Activated CD4-positive, alpha-beta T cell treated with anti-CD3 and anti-CD28 coated beads for 36 hours (primary cell): ENCODE data around the gene CARD8. TPM values are rescaled to one million over a fixed set of nuclear protein-coding genes. Genes with fewer than 3 reads are reported as not detected.
"Not testable (repeated sequence)": the region's sequence is repeated elsewhere in the genome, so short reads cannot be mapped to it uniquely, and the experiment has no call there.

Source experiments
- ATAC-seq: fragments of 200-7000 bp; cut with Tn5 transposase; one replicate; pipeline ENCODE4 v1.10.0; 2021; ENCODE audit warnings: mild to moderate bottlenecking, moderate library complexity
- CTCF ChIA-PET: fragments of 350-600 bp; sonication (Branson Sonifier 250); formaldehyde crosslinking; loops from one replicate; lab custom pipeline; 2021; ENCODE audit warnings: antibody characterized with exemption; lab: Charles Lee
- POLR2A ChIA-PET: fragments of 350-600 bp; sonication (Branson Sonifier 250); formaldehyde crosslinking; loops from one replicate; lab custom pipeline; 2021; ENCODE audit warnings: antibody characterized with exemption, inconsistent platforms; lab: Charles Lee
- DNase-seq: peaks from one replicate; pipeline ENCODE4 v3.0.0-alpha.2; 2020
- H3K27ac Mint-ChIP-seq: one replicate; pipeline ENCODE4 v1.8.0; 2021; ENCODE audit warnings: mixed read lengths
- H3K27me3 Mint-ChIP-seq: one replicate; pipeline ENCODE4 v1.8.0; 2021; ENCODE audit warnings: mixed read lengths
- H3K36me3 Mint-ChIP-seq: one replicate; pipeline ENCODE4 v1.8.0; 2021; ENCODE audit warnings: low read depth, mixed read lengths
- H3K4me1 Mint-ChIP-seq: one replicate; pipeline ENCODE4 v1.8.0; 2021; ENCODE audit warnings: mixed read lengths
- H3K4me3 Mint-ChIP-seq: one replicate; pipeline ENCODE4 v1.8.0; 2021; ENCODE audit warnings: mild to moderate bottlenecking, moderate library complexity, mixed read lengths
- H3K9me3 Mint-ChIP-seq: one replicate; pipeline ENCODE4 v1.8.0; 2021; ENCODE audit warnings: low read depth, mixed read lengths
- intact Hi-C, 2 experiments: fragments of 100-400 bp; cut with DNase I in 1 of 2; cut with micrococcal nuclease in 1 of 2; formaldehyde crosslinking; loops; one replicate each; pipeline versions ENCODE4 v1.14.2 to v1.15.1; 2022 to 2024; cut with DNase I, micrococcal nuclease
- total RNA-seq, 2 experiments: library from RNA; stranded (reverse); gene quantifications; one replicate each; pipeline ENCODE4 v1.2.3, GENCODE V29; 2021

Gene CARD8
- total RNA-seq, 2 experiments from 2014 or later = 109 to 118 TPM

GRCh38 chr19:48246101-48246500 is 9.6 kb downstream of the CARD8 start:
- Mint-ChIP-seq H3K27me3 (no peaks in the 10 kb centered on the region), H3K27ac (peak overlapping the region; percentile 70), H3K9me3 (no peaks in the 10 kb centered on the region), H3K36me3 (peaks cover 50% of the 10 kb centered on the region), H3K4me1 (peaks cover 66% of the 10 kb centered on the region), H3K4me3 (peak overlapping the region; percentile 0)
- CTCF ChIA-PET = interaction anchor here (0.9 to 1.3 kb wide), 5 partner anchors 13 to 87 kb away, joined by 3 to 5 read pairs (median 4); no protein-coding TSS in a partner anchor
- DNase-seq = no peak
- no peak for ATAC-seq
- intact Hi-C loops = loop anchor here in 1 of 2 experiments (5.0 kb wide), 1 partner anchor 44 kb away; no protein-coding TSS in a partner anchor
- POLR2A ChIA-PET = interaction anchor here (1.0 kb wide), 1 partner anchor 9 kb away, joined by 4 read pairs; the partner anchor contains the start of gene CARD8

- Mint-ChIP-seq H3K4me1 (peaks cover 63% of the 10 kb centered on the region), H3K9me3 (no peaks in the 10 kb centered on the region), H3K4me3 (peak overlapping the region; percentile 67), H3K36me3 (peaks cover 68% of the 10 kb centered on the region), H3K27ac (peak overlapping the region; percentile 89), H3K27me3 (no peaks in the 10 kb centered on the region)
- POLR2A ChIA-PET = interaction anchor here (1.0 kb wide), 1 partner anchor 40 kb away, joined by 5 read pairs; no protein-coding TSS in a partner anchor
- ATAC-seq = peak; percentile 87
- CTCF ChIA-PET = interaction anchor here (0.6 to 1.6 kb wide), 4 partner anchors 8 to 1415 kb away, joined by 3 to 8 read pairs (median 6); partner anchors contain the start of gene CARD8
- intact Hi-C loops = loop anchor here (1.0 to 2.0 kb wide), 2 partner anchors 11 to 17 kb away; partner anchors contain the start of gene CARD8 (in 1 of the 2)
- peak; percentile 59 for DNase-seq
Observed at GRCh38 chr19:48244281-48244680, 11.4 kb downstream of the CARD8 start.

GRCh38 chr19:48241771-48242170 is 13.9 kb downstream of the CARD8 start:
- POLR2A ChIA-PET, H3K9me3 Mint-ChIP-seq, H3K4me3 Mint-ChIP-seq, H3K27me3 Mint-ChIP-seq, ATAC-seq, intact Hi-C loops, CTCF ChIA-PET: not testable (repeated sequence)
- Mint-ChIP-seq H3K4me1 (peaks cover 59% of the 10 kb centered on the region), H3K36me3 (peaks cover 69% of the 10 kb centered on the region), H3K27ac (peak overlapping the region; percentile 73)
- peak; percentile 37 for DNase-seq

- no peaks in the 10 kb centered on the region for H3K27me3 Mint-ChIP-seq
- CTCF ChIA-PET = interaction anchor here (0.6 to 1.3 kb wide), 3 partner anchors 19 to 207 kb away, joined by 3 read pairs; no protein-coding TSS in a partner anchor
- peak overlapping the region; percentile 72 for H3K27ac Mint-ChIP-seq
- H3K36me3 Mint-ChIP-seq = peaks cover 65% of the 10 kb centered on the region
- intact Hi-C loops = no loop called here
- H3K4me3 Mint-ChIP-seq = no peak overlapping the region
- ATAC-seq (no peak), DNase-seq (no peak)
- POLR2A ChIA-PET = no interaction called here
- H3K9me3 Mint-ChIP-seq = no peaks in the 10 kb centered on the region
- H3K4me1 Mint-ChIP-seq = peaks cover 41% of the 10 kb centered on the region
Observed at GRCh38 chr19:48239582-48240141, 16.1 kb downstream of the CARD8 start.

- ATAC-seq (peak; percentile 59), DNase-seq (no peak)
- Mint-ChIP-seq H3K27ac (peak overlapping the region; percentile 31), H3K36me3 (peaks cover 65% of the 10 kb centered on the region), H3K9me3 (no peaks in the 10 kb centered on the region), H3K4me3 (no peak overlapping the region), H3K4me1 (peaks cover 35% of the 10 kb centered on the region), H3K27me3 (no peaks in the 10 kb centered on the region)
- CTCF ChIA-PET = interaction anchor here (0.6 to 1.3 kb wide), 3 partner anchors 20 to 207 kb away, joined by 3 read pairs; no protein-coding TSS in a partner anchor
- intact Hi-C loops = no loop called here
- POLR2A ChIA-PET = no interaction called here
Observed at GRCh38 chr19:48239120-48239519, 16.6 kb downstream of the CARD8 start.

- ATAC-seq (no peak), DNase-seq (no peak)
- intact Hi-C loops = no loop called here
- Mint-ChIP-seq H3K4me1 (peaks cover 31% of the 10 kb centered on the region), H3K27ac (no peak overlapping the region), H3K4me3 (no peak overlapping the region), H3K36me3 (peaks cover 72% of the 10 kb centered on the region), H3K27me3 (no peaks in the 10 kb centered on the region), H3K9me3 (no peaks in the 10 kb centered on the region)
- ChIA-PET POLR2A (no interaction called here), CTCF (interaction anchor here (1.1 kb wide), 1 partner anchor 8 kb away, joined by 5 read pairs; no protein-coding TSS in a partner anchor)
Observed at GRCh38 chr19:48237057-48237456, 18.7 kb downstream of the CARD8 start.

GRCh38 chr19:48230555-48231129 is 25.1 kb downstream of the CARD8 start:
- peak; percentile 72 for ATAC-seq
- peak overlapping the region; percentile 45 for H3K27ac Mint-ChIP-seq
- DNase-seq = peak; percentile 69
- H3K4me1 Mint-ChIP-seq = peaks cover 9% of the 10 kb centered on the region
- H3K27me3 Mint-ChIP-seq = no peaks in the 10 kb centered on the region
- intact Hi-C loops = no loop called here
- no peak overlapping the region for H3K4me3 Mint-ChIP-seq
- ChIA-PET POLR2A (interaction anchor here (0.6 to 0.7 kb wide), 2 partner anchors 13 to 147 kb away, joined by 3 read pairs; no protein-coding TSS in a partner anchor), CTCF (interaction anchor here (0.7 to 1.4 kb wide), 2 partner anchors 18 to 30 kb away, joined by 3 to 7 read pairs; no protein-coding TSS in a partner anchor)
- H3K9me3 Mint-ChIP-seq = no peaks in the 10 kb centered on the region
- peaks cover 63% of the 10 kb centered on the region for H3K36me3 Mint-ChIP-seq

- CTCF ChIA-PET = interaction anchor here (0.6 kb wide), 1 partner anchor 336 kb away, joined by 3 read pairs; no protein-coding TSS in a partner anchor
- Mint-ChIP-seq H3K4me3 (no peak overlapping the region), H3K4me1 (no peaks in the 10 kb centered on the region), H3K9me3 (no peaks in the 10 kb centered on the region), H3K27me3 (no peaks in the 10 kb centered on the region), H3K27ac (no peak overlapping the region), H3K36me3 (peaks cover 35% of the 10 kb centered on the region)
- no peak for DNase-seq
- ATAC-seq = no peak
- intact Hi-C loops = no loop called here
- POLR2A ChIA-PET = no interaction called here
Observed at GRCh38 chr19:48221628-48222027, 34.1 kb downstream of the CARD8 start.

GRCh38 chr19:48220784-48221183 is 34.9 kb downstream of the CARD8 start:
- H3K27ac Mint-ChIP-seq, H3K27me3 Mint-ChIP-seq, H3K9me3 Mint-ChIP-seq, H3K4me3 Mint-ChIP-seq, intact Hi-C loops, POLR2A ChIA-PET, H3K4me1 Mint-ChIP-seq, ATAC-seq, DNase-seq: not testable (repeated sequence)
- peaks cover 38% of the 10 kb centered on the region for H3K36me3 Mint-ChIP-seq
- CTCF ChIA-PET = interaction anchor here (0.6 kb wide), 1 partner anchor 337 kb away, joined by 3 read pairs; no protein-coding TSS in a partner anchor

- DNase-seq = no peak
- POLR2A ChIA-PET = no interaction called here
- Mint-ChIP-seq H3K4me3 (no peak overlapping the region), H3K4me1 (no peaks in the 10 kb centered on the region), H3K27me3 (no peaks in the 10 kb centered on the region), H3K9me3 (no peaks in the 10 kb centered on the region), H3K27ac (no peak overlapping the region), H3K36me3 (peaks cover 43% of the 10 kb centered on the region)
- no peak for ATAC-seq
- CTCF ChIA-PET = interaction anchor here (0.7 to 0.9 kb wide), 3 partner anchors 15 to 443 kb away, joined by 3 read pairs; no protein-coding TSS in a partner anchor
- intact Hi-C loops = no loop called here
Observed at GRCh38 chr19:48218997-48219396, 36.7 kb downstream of the CARD8 start.

GRCh38 chr19:48216933-48217332 is 38.8 kb downstream of the CARD8 start:
- H3K36me3 Mint-ChIP-seq = peaks cover 45% of the 10 kb centered on the region
- H3K27me3 Mint-ChIP-seq = no peaks in the 10 kb centered on the region
- H3K27ac Mint-ChIP-seq = no peak overlapping the region
- H3K4me3 Mint-ChIP-seq = no peak overlapping the region
- ChIA-PET CTCF (interaction anchor here (0.6 kb wide), 2 partner anchors 109 to 137 kb away, joined by 3 read pairs; no protein-coding TSS in a partner anchor), POLR2A (no interaction called here)
- intact Hi-C loops = no loop called here
- H3K9me3 Mint-ChIP-seq = no peaks in the 10 kb centered on the region
- H3K4me1 Mint-ChIP-seq = no peaks in the 10 kb centered on the region
- ATAC-seq (no peak), DNase-seq (no peak)
